GM21737 (cell line): Measurements from ENCODE around the gene PTEN.
"Not testable (repeated sequence)": the region's sequence is repeated elsewhere in the genome, so short reads cannot be mapped to it uniquely, and the experiment has no call there.

Source experiments
- ATAC-seq: cut with Tn5 transposase; IDR thresholded peaks from one replicate; pipeline ENCODE4 v1.9.1; 2021; ENCODE audit warnings: mild to moderate bottlenecking, moderate library complexity; ENCODE audit not compliant: unreplicated experiment

PTEN gene

DNA sequence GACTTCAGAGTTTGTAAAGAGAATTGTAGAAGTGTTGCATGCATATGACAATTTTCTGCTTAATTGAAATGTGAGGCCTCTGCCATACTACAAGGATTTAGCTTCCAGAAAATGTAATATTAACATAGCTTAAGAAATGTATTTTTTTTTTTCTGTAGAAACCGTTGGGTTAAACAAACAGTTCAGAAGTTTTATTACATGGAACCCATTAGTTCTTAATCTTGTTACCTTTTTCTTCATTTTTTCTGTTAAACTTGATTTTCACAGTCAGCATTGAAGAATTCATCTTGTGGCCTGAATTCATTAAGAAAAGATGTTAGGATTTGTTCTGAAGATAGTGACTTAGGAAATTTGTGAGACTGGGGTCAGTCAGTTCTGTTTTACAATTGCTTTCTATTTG is 4.9 kb downstream of the PTEN start:
- no peak for ATAC-seq

DNA sequence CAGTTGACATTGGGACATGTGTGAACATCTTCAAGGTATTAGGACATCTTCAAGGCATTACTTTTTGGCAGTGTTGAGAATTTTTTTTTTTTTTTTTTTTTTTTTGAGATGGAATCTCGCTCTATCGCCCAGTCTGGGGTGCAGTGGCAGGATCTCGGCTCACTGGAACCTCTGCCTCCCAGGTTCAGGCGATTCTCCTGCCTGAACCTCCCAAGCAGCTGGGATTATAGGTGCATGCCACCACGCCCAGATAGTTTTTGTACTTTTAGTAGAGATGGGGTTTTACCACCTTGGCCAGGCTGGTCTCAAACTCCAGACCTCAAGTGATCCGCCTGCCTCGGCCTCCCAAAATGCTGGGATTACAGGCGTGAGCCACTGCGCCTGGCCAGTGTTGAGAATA is 5.7 kb downstream of the PTEN start:
- ATAC-seq, result not testable (repeated sequence)

DNA sequence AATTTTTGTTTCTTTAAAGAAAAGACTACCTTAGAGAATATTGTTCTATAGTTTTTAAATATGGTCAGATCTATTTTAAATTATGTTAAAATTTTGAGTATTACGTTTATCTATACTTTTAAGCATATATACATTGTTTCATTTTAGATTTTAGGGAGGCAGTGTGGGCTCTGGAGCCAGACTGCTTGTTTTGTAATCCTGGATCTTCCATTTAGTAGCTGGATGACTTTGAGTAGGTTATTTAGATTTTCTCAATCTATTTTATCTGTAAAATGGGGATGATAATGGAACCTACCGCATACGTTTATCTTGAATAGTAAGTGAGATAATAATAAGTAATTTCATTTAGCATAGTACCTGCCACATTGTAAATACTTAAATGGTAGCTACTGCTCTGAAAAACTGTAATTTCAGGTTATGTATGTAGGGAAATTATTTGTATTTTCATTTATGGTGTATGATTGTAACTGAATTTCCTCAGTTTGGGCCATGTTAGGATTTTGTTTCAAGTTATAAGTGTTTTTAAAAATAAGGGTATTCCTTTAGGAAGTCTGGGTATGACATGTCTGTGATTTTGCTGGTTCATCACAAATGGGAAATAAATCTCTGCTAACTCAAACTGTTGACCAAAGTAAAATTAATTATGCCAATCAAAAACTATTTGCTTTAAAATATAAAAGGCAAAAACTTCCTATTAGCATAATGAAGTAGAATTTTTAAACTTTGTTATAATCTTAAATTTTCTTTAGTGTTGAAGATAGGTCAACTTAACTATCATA is 6.5 kb downstream of the PTEN start:
- ATAC-seq, result no peak

DNA sequence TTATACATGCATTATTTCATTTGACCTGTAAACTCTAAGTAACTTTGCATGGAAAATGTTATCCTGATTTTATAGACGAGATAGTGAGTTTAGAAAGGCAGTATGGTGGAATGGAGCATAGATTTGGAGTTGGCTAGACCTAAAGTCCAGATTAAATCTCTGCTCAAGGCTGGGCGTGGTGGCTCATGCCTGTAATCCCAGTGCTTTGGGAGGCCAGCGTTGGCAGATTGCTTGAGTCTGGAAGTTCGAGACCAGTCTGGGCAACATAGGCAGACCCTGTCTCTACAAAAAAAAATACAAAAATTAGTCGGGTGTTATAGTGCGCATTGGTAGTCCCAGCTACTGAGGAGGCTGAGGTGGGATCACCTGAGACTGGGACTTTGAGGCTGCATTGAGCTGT is 9.4 kb downstream of the PTEN start:
- no peak for ATAC-seq

DNA sequence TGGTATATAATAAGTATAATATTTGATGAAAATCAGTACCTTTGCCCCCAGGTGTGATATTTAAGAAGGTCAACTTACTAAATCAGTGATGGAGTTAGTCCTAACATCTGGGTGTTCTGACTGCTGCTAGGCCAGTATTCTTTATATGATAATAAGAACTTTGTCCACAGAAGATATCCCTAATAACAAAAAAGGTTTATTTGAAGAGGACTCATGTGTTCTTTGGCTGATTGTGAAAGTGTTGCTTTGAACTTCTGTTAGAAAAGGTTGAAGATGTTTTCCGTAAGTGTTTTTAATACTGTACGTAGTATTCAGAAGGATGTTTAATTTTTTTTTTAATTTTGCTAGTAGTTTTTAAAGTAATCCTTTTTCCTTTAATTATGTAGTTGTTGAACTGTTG is 10.2 kb downstream of the PTEN start:
- ATAC-seq, result no peak

DNA sequence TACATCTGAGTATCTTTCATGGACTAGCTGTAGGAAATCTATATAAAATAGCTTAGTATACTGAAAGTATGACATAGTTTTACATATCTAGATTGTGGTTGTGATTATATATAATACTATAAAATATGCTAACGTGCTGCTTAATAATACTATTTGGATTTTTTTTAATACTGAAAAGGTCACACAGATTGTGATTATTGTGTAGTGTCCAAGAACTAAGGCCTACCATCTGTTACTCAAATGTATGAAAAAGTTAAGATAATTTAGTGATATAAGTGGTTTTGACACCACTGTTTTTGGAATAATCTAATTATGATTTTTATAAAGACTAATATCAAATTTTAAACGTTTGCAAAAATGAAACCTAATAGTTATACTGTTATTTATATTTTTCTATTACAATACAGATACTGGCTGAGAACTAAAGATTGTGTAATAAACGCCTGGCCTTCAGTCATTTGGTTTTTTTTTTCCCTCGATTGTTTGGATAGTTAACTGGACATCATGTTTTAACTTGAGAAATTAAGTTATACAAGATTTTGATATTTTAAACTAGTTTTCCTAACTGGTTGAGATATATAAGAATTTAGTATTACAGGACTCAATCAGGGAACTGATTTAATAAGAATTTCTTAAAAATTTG is 12.6 kb downstream of the PTEN start:
- no peak for ATAC-seq

DNA sequence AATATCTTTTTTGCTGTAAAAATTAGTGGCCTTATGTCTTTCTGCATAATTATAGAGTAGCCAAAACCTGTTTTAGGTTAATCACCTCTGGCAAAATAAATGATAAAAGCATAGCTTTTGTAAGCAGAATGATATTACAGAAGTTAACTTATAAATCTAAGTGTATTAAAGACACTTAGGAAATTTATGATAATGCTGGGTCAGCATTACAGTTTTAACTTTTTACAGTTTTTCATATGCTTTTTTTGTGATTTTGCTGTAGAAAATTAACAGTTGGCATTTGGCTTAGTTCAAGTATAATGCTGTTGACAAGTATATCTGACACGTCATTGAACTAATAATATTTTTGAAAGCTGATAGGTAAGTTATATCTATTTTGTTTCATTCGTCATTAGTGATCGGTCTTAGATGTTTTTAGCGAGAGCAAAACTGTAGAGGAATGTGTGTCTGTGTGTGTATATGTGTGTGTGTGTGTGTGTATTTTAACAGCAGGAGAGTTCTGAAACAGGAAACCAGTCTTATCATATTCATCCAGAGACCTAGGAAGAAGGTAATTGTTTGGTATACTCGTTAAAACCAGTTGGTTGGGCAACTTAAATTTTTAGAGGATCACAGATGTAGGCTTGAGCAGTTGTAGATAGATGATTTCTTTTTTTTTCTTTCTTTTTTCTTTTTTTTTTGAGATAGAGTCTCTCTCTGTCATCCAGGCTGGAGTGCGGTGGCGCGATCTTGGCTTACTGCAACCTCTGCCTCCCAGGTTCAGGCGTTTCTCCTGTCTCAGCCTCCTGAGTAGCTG is 15.4 kb downstream of the PTEN start:
- ATAC-seq, result no peak

DNA sequence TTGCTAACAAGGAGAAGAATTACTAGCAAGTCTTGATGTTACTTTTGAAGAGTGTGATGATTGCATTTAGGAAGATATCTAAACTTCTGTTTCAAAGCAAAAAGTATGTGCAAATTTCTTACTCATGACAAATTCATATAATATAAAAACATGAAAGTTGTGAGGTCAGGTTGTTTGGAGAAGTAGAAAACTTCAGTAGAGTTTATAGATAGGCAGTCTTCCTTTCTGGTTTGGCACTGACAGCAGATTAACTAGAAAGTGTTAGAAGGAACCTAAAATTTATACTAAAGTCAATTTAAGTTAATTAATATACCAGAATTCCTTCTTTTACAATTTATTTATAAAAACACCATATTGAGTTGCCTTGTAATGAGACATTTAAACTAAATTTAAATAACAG is 16.9 kb downstream of the PTEN start:
- no peak for ATAC-seq

DNA sequence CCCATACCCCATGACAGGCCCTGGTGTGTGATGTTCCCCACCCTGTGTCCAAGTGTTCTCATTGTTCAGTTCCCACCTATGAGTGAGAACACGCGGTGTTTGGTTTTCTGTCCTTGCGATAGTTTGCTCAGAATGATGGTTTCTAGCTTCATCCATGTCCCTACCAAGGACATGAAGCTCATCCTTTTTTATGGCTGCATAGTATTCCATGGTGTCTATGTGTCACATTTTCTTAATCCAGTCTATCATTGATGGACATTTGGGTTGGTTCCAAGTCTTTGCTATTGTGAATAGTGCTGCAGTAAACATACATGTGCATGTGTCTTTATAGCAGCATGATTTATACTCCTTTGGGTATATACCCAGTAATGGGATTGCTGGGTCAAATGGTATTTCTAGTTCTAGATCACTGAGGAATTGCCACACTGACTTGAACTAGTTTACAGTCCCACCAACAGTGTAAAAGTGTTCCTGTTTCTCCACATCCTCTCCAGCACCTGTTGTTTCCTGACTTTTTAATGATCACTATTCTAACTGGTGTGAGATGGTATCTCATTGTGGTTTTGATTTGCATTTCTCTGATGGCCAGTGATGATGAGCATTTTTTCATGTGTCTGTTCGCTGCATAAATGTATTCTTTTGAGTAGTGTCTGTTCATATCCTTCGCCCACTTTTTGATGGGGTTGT is 18.1 kb downstream of the PTEN start:
- not testable (repeated sequence) for ATAC-seq

DNA sequence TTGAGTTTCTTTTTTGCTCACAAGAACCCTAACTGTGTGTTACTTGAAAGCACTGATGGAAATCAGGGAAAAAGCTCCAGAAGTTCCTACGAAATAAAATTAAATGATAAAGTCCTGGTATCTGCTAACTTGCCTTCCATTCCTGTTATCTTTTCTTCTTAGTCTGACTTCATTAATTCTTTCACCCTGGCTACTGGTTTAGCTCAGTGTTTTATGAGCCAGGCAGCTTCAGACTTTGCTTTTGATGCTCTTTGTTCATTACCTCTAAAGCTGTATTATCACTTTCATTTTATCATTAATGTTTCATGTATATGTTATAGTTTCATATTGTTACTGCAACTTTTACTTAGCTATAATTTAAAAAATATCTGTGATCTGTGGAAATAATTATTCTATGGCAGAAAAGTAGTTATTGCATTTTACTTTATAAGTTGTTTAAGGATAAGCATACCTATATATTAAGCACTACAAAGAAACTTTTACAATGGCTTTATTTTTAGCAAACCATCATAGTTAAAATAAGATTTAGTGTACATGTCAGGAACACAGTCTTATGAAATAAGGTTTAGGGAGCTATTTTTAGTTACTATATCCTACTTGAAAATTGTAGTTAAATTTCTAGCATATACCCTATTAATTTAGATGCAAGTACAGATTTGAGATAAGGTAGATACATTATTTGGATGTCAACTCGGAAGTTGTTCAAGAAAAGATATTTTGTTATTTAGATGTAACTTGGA is 19.3 kb downstream of the PTEN start:
- no peak for ATAC-seq

DNA sequence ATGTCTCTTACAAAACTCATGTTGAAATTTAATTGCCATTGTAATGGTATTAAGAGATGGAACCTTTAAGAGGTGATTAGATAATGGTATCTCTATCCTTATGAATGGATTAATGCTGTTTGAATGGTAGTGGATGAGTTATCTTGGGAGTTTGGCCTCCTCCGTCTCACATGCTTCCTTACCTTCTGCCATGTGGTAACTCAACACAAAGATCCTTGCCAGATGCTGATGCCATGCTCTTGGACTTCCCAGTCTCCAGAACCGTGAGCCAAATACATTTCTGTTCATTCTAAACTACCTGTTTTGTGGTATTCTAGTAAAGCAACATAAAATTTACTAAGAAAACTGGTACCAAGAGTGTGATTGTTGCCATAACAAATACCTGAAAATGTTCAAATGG is 23.2 kb downstream of the PTEN start:
- no peak for ATAC-seq

DNA sequence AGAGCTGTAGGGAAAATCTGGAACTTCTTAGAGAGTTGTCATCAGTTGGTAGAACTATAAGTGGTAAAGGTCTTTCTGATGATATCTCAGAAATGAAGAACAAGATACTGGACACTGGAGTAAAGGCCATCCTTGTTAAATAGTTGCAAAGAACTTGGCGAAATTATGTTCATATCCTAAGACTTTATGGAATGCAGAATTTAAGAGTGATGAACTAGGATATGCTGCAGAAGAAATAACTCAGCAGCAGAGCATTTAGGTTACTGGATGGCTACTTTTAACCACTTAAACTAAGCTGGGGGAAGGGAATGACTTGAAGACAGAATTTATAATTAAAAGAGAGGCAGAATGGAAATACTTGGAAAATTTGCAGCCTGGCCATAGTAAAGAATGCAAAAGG is 23.7 kb downstream of the PTEN start:
- no peak for ATAC-seq

DNA sequence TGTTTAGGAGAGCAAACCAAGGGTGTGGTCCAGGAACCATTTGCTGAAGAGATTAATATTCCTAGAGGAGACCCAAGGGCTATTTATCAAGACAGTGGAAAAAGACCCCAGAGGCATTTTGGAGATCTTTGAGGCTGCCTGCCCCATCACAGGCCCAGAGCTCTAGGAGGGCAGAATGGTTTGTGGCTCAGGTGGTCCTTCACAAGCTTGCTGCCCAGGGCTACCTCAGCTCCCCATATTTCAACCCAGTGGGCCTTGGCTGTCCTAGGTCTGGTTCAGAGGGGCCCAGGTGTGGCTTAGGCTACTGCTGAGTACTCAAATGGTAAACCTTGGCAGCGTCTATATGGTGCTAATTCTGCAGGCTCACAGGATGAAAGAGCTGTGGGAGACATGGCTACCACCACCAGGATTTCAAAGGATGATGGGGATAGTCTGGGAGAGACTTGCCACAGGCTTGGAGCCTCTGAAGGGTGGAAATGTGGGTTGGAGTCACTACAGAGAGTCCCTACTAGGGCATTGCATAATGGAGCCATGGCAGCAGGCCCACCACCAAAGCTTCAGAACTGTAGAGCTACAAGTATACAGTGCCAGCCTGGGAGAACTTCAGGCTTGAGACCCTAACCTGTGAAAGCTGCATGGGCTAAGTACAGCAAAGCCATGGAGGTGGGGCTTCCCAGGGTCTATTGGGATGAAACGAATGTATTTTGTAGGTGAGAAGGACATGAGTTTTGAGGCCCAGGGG is 24.3 kb downstream of the PTEN start:
- no peak for ATAC-seq

DNA sequence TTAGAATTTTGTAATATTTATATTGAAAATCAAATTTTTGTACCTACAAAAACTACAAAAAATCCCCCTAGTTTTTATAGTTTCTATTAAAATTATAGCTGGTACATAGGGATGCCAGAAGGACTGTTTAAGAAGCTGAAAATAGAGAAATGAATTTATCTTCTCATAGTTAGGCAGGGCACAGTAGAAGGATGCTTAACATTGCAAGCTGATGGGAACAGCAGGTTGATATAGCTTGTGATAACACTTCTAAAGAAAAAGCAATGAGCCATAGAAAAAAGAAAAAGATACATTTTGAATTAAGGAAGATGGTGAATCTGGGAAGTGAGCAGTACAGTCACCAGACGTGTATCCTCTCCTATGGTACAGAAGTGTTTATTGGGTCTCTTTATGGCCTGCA is 32.0 kb downstream of the PTEN start:
- ATAC-seq, result no peak

DNA sequence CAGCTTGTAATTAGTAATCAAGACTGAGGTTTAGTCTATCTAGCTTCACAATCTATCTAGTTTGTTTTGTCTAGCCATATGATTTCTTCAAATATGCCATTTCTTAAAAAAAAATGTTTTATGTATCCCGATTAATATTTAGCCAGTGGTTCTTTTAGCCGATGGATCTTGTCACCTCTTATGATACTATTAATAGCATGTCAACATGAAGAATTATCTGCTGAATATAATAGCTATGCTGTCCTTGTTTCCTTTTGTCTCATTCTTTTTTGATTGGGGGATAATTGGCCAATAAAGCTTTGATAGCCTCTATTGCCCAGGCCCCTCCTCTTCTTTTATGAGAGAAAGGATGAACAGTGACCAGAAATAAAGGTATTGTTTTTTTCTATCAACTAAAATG is 32.8 kb downstream of the PTEN start:
- no peak for ATAC-seq

DNA sequence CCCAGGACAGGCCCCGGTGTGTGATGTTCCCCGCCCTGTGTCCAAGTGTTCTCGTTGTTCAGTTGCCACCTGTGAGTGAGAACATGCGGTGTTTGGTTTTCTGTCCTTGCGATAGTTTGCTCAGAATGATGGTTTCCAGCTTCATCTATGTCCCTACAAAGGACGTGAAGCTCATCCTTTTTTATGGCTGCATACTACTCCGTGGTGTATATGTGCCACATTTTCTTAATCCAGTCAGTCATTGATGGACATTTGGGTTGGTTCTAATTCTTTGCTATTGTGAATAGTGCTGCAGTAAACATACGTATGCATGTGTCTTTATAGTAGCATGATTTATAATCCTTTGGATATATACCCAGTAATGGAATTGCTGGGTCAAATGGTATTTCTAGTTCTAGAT is 34.5 kb downstream of the PTEN start:
- ATAC-seq, result not testable (repeated sequence)

DNA sequence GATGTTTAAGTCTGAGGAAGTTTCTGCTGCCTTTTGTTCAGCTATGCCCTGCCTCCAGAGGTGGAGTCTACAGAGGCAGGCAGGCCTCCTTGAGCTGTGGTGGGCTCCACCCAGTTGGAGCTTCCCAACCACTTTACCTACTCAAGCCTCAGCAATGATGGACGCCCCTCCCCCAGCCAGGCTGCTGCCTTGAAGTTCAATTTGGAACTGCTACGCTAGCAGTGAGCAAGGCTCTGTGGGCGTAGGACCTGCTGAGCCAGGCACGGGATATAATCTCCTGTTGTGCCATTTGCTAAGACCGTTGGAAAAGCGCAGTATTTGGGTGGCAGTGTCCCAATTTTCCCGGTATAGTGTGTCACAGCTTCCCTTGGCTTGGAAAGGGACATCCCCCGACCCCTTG is 40.0 kb downstream of the PTEN start:
- not testable (repeated sequence) for ATAC-seq

DNA sequence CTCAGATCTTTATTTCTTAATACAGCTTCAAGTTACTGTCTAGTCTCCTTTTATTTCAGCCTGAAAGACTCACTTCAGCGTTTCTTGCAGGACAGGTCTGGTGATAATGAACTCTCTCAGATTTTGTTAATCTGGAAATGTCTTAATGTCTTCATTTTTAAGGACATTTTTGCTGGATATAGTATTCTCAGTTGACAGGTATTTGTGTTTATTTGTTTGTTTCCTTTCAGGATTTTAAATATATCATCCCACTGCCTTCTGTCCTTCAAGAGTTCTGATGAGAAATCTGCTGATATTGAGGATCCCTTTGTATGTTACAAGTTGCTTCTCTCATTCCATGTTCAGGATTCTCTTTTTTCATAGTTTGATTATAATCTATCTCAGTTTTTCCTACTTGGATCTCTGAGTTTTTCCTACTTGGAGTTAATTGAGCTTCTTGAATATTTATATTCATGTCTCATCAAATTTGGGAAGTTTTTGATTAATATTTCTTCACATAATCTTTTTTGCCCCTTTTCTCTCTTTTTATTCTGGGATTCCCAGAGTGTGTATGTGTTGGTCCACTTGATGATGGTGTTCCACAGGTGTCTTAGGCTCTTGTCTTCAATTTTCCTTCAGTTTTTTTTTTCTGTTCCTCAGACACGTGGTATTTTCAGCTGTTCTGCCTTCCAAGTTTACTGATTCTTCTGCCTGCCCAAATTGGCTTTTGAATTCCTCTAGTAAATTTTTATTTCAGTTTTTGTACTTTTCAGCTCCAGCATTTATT is 49.9 kb downstream of the PTEN start:
- ATAC-seq, result no peak

DNA sequence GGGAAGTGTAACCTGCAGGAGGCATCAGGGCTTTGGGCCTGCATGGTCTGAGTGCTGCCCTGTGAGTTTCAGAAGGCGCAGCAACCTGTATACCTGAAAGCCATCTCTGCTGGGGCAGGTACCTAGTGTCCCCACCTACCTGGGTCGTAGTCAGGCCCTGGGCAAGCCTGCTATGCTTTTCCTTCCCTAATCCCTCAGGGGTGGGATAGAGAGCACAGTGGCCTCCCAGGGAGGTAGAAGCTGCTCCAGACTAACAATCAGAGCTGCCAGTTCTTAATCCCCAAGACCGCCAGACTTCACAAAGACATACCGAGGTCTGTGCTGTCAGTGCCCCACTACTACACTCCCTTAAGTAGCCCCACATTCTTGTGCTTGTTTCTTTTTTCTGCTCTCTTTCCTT is 52.0 kb downstream of the PTEN start:
- no peak for ATAC-seq
